ENCODE measurements around the gene NYAP1. TPM values are rescaled to one million over a fixed set of nuclear protein-coding genes. Genes with fewer than 3 reads are reported as not detected.

NYAP1 gene
- total RNA-seq, 1 donor from 2014 or later: 5.2 TPM

DNA sequence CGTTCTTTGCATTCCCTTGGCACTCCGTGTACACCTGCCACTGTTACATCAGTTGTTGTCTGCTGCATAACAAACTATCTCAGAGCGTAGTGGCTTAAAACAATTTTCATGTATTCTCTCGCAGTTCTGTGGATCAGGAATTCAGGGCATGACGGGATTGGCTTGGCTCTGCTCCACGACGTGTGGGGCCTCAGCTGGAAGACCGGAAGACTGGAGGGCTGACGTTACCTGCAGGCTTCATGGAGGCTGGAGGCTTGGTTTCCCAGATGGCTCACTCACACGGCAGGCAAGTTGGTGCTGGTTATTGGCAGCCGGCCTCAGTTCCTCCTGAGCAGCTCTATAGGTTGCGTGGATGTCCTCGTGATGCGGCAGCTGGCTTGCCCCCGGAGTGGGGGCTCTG, 25.5 kb downstream of the NYAP1 start:
- no peak for DNase-seq (ENCODE audit: low read depth, low spot score)
- TF ChIP-seq, protein P1, sequence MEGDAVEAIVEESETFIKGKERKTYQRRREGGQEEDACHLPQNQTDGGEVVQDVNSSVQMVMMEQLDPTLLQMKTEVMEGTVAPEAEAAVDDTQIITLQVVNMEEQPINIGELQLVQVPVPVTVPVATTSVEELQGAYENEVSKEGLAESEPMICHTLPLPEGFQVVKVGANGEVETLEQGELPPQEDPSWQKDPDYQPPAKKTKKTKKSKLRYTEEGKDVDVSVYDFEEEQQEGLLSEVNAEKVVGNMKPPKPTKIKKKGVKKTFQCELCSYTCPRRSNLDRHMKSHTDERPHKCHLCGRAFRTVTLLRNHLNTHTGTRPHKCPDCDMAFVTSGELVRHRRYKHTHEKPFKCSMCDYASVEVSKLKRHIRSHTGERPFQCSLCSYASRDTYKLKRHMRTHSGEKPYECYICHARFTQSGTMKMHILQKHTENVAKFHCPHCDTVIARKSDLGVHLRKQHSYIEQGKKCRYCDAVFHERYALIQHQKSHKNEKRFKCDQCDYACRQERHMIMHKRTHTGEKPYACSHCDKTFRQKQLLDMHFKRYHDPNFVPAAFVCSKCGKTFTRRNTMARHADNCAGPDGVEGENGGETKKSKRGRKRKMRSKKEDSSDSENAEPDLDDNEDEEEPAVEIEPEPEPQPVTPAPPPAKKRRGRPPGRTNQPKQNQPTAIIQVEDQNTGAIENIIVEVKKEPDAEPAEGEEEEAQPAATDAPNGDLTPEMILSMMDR (conservative IDR thresholded peaks at IDR 0.05): no peak
- H3K9me3 Mint-ChIP-seq: no peaks in the 10 kb centered on the region
- H3K27me3 Mint-ChIP-seq (ENCODE audit: low read depth): no peaks in the 10 kb centered on the region
- H3K4me1 Mint-ChIP-seq: peaks cover 5% of the 10 kb centered on the region
- no peak overlapping the region for H3K4me3 Mint-ChIP-seq
- no peaks in the 10 kb centered on the region for H3K36me3 Mint-ChIP-seq (ENCODE audit: low read depth)
- no peak overlapping the region for H3K27ac Mint-ChIP-seq (ENCODE audit: unreplicated experiment)

DNA sequence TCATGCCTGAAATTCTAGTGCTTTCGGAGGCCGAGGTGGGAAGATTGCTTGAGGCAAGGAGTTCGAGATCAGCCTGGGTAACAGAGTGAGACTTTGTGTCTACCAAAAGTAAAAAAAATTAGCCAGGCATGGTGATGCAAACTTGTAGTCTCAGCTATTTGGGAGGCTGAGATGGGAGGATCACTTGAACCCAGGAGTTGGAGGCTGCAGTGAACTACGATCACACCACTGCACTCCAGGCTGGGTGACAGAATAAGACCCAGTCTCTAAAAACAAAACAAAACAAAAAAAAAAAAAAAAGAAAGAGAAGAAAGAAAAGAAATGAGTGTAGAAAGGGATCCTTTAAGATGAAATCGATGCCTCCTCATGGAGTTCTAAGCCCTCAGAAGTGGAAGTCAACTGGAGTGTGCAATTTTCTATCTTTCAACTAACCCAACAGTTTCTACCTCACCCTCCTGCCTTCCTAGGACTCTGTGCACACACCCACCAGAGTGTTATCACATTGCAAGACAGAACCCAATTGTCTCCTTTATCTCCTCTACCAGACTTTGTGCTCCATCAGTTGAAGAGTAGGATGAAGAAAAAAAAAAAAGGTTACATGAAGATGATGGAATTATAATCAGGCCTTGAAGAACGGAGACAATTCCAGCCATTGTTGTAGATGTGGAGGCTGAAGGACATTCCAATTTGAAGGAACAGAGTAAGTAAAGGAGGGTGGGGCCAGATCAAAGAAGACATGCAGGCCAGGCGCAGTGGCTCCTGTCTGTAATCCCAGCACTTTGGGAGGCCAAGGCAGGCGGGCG, 26.9 kb downstream of the NYAP1 start:
- no peaks in the 10 kb centered on the region for H3K9me3 Mint-ChIP-seq
- no peak overlapping the region for H3K4me3 Mint-ChIP-seq
- no peaks in the 10 kb centered on the region for H3K36me3 Mint-ChIP-seq (ENCODE audit: low read depth)
- H3K27me3 Mint-ChIP-seq (ENCODE audit: low read depth): no peaks in the 10 kb centered on the region
- H3K27ac Mint-ChIP-seq (ENCODE audit: unreplicated experiment): no peak overlapping the region
- peaks cover 10% of the 10 kb centered on the region for H3K4me1 Mint-ChIP-seq
- TF ChIP-seq, protein P1 (conservative IDR thresholded peaks at IDR 0.05): no peak
- DNase-seq (ENCODE audit: low read depth, low spot score): no peak

DNA sequence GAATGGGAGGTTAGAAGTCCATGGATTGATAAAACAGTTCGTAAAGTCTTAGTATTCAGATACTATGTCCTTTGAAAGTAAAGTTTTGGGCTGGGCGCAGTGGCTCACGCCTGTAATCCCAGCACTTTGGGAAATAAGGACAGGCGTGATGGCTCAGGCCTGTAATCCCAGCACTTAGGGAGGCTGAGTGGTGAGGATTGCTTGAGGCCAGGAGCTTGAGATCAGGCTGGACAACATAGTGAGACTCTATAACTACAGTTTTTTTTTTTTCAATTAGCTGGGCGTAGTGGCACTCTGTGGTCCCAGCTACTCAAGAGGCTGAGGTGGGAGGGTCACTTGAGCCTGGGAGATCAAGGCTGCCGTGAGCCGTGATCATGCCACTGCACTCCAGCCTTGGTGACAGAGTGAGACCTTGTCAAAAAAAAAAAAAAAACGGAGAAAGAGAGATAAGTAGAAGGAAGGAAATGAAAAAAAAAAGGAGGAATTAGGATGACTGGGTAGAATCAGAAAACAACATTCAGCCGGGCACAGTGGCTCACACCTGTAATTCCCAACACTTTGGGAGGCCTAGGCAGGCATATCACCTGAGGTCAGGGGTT, 29.6 kb downstream of the NYAP1 start:
- peaks cover 5% of the 10 kb centered on the region for H3K4me1 Mint-ChIP-seq
- no peak overlapping the region for H3K27ac Mint-ChIP-seq (ENCODE audit: unreplicated experiment)
- no peaks in the 10 kb centered on the region for H3K27me3 Mint-ChIP-seq (ENCODE audit: low read depth)
- no peak for DNase-seq (ENCODE audit: low read depth, low spot score)
- no peak overlapping the region for H3K4me3 Mint-ChIP-seq
- TF ChIP-seq, protein P1 (conservative IDR thresholded peaks at IDR 0.05): no peak
- H3K36me3 Mint-ChIP-seq (ENCODE audit: low read depth): no peaks in the 10 kb centered on the region
- no peaks in the 10 kb centered on the region for H3K9me3 Mint-ChIP-seq

DNA sequence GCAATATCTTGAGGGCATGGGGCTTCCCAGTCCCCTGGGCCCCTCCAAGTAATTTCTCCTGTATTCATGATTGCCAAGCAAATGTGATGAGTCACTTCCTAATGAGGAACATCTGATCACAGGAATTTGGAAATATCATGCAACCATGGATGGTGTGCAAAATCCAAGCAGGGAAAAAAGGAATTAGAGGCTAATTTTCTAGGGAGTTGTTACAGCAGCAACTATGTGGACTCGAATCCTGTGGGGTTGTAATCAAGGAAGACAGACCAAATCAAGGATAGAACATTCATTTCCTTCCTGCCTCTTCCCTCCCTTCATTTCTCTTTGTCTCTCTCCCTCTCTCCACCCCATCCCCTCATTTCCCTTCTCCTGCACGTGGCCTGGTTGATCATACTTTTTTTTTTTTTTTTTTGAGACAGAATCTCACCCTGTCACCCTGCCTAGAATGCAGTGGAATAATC, 31.4 kb downstream of the NYAP1 start:
- H3K4me3 Mint-ChIP-seq: no peak overlapping the region
- H3K27me3 Mint-ChIP-seq (ENCODE audit: low read depth): no peaks in the 10 kb centered on the region
- TF ChIP-seq, protein P1 (conservative IDR thresholded peaks at IDR 0.05): no peak
- no peak for DNase-seq (ENCODE audit: low read depth, low spot score)
- peak overlapping the region; percentile 27 for H3K27ac Mint-ChIP-seq (ENCODE audit: unreplicated experiment)
- H3K9me3 Mint-ChIP-seq: no peaks in the 10 kb centered on the region
- no peaks in the 10 kb centered on the region for H3K36me3 Mint-ChIP-seq (ENCODE audit: low read depth)
- H3K4me1 Mint-ChIP-seq: peaks cover 5% of the 10 kb centered on the region

DNA sequence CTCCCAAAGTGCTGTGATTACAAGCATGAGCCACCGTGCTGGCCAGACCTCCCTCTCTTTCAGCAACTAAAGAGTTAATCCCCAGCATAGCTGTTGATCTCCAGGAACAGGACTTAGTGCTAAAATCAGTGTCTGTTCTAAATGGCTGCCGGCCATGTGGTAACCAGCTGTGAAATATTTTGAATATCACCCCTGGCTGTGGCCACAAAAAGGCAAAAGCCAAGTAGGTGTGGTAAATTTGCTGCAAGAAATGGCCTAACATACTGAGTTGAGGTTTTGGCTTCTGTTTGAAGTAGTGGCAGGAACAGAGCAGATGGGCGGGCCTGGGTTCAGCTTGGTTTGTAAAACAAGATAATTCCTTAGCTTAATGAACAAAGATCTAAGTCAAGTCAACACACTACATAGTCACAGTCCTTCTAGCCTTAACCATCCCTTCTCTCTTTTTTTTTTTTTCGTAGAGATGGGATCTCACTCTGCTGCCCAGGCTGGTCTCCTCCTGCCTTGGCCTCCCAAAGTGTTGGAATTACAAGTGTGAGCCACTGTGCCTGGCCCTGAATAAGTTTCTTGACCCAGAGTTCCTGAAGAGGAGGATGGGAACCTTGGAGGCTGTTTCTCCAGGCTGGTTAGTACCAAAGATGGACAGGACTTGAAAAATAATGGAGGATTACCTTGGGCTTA, 32.5 kb downstream of the NYAP1 start:
- no peaks in the 10 kb centered on the region for H3K27me3 Mint-ChIP-seq (ENCODE audit: low read depth)
- no peak overlapping the region for H3K4me3 Mint-ChIP-seq
- TF ChIP-seq, protein P1 (conservative IDR thresholded peaks at IDR 0.05): no peak
- peaks cover 5% of the 10 kb centered on the region for H3K4me1 Mint-ChIP-seq
- no peaks in the 10 kb centered on the region for H3K36me3 Mint-ChIP-seq (ENCODE audit: low read depth)
- H3K9me3 Mint-ChIP-seq: no peaks in the 10 kb centered on the region
- no peak for DNase-seq (ENCODE audit: low read depth, low spot score)
- peak overlapping the region; percentile 27 for H3K27ac Mint-ChIP-seq (ENCODE audit: unreplicated experiment)

All from neural crest cell (in vitro differentiated cells).